Adrenal gland (tissue), 12 donors: ENCODE data around the gene KDM4B. TPM values are rescaled to one million over a fixed set of nuclear protein-coding genes. Genes with fewer than 3 reads are reported as not detected.

Source experiments
- DNase-seq, 7 donors: peaks; one replicate each; pipeline ENCODE4 v3.0.0-alpha.2; 2019 to 2020
- H3K27ac ChIP-seq, 5 donors: fragments of 200-600 bp; sonication (generic) in 4 of 5; 1 replicate in 3 of 5; 2 replicates in 2 of 5; pipeline versions ENCODE4 v1.5.1 to v1.8.0; 2016 to 2020; ENCODE audit warnings: mild to moderate bottlenecking in 1 of 5
- H3K27me3 ChIP-seq: fragments of 200-600 bp; 2 replicates; pipeline ENCODE4 v1.8.0; 2021
- H3K36me3 ChIP-seq, 2 donors: fragments of 200-600 bp; replicated peaks in 1 of 2; 1 replicate in 1 of 2; 2 replicates in 1 of 2; pipeline versions ENCODE4 v1.5.1 to v1.8.0; 2018 to 2022
- H3K4me1 ChIP-seq, 2 donors: fragments of 200-600 bp; replicated peaks in 1 of 2; 1 replicate in 1 of 2; 2 replicates in 1 of 2; pipeline versions ENCODE4 v1.5.1 to v1.8.0; 2018 to 2021
- H3K4me3 ChIP-seq, 4 donors: fragments of 200-600 bp; sonication (generic) in 3 of 4; one replicate each; pipeline ENCODE4 v1.5.1; 2016 to 2018
- H3K9me3 ChIP-seq, 3 donors: fragments of 200-600 bp; sonication (generic) in 1 of 3; replicated peaks in 1 of 3; 1 replicate in 2 of 3; 2 replicates in 1 of 3; pipeline versions ENCODE4 v1.5.1 to v1.8.0; 2016 to 2021
- POLR2A ChIP-seq, 2 donors: fragments of 450-650 bp; IDR thresholded peaks; one replicate each; pipeline ENCODE4 v1.6.1; 2017; ENCODE audit warnings: antibody characterized with exemption in 2 of 2, mild to moderate bottlenecking in 2 of 2, moderate library complexity in 1 of 2
- WGBS, 4 donors: extraction: QIAGEN DNeasy Blood & Tissue Kit in 2 of 4; methylation state at CpG; one replicate each; pipeline versions ENCODE4 v1.1.5 to v1.1.7; 2013 to 2017; 5-methylcytosine and 5-hydroxymethylcytosine counted together
- intact Hi-C, 2 donors: fragments of 100-400 bp; cut with DNase I; formaldehyde crosslinking; loops; one replicate each; pipeline versions ENCODE4 v1.14.1 to v1.15.0; 2022 to 2023
- polyA plus RNA-seq, 3 donors: library from polyadenylated mRNA; stranded (reverse); fragments of 200-250 nt in 2 of 3; fragments of 350-450 nt in 1 of 3; fragmentation: Illumina TruSeq in 1 of 3; extraction: RNeasy Lipid Tissue Mini Kit (QIAGEN cat#74804) in 1 of 3; gene quantifications; one replicate each; pipeline ENCODE4 v1.2.3, GENCODE V29; 2013 to 2014
- total RNA-seq, 9 donors: library from RNA; depleted of rRNA in 4 of 9; stranded (reverse); fragments of >200 nt in 4 of 9; fragments of 120-200 nt in 1 of 9; fragmentation: NEBNext Ultra II Directional in 1 of 9; extraction: Animal tissue kit (Norgen Biotek cat#: 25700) in 1 of 9; gene quantifications; one replicate each; pipeline versions ENCODE4 v1.1.0 to v1.2.4, GENCODE V29; 2013 to 2023
- TF ChIP-seq, protein P1 (sequence below), 6 experiments: fragments of 450-650 bp in 4 of 6; fragments of 200-600 bp in 2 of 6; sonication (generic) in 1 of 6; IDR thresholded peaks; 1 replicate in 5 of 6; 2 replicates in 1 of 6; pipeline versions ENCODE4 v1.5.1 to v1.8.0; 2016 to 2021; ENCODE audit warnings: antibody characterized with exemption in 6 of 6, mild to moderate bottlenecking in 2 of 6, moderate library complexity in 1 of 6
- donor health status: healthy with polysubstance abuse.
- donor health status: Bipolar disorder and iron deficiency.
- donor health status: DM: yes; HTN: yes; CAD: no.
- donor health status: DM: no; HTN: no; CAD: no.
- donor health status: DM: no; HTN: no; CAD: no.
- donor health status: DM: yes; HTN: yes; CAD: no.

KDM4B gene
- total and polyA plus RNA-seq, 12 donors, result 9.8 to 65.1 (median 39.9) TPM

DNA sequence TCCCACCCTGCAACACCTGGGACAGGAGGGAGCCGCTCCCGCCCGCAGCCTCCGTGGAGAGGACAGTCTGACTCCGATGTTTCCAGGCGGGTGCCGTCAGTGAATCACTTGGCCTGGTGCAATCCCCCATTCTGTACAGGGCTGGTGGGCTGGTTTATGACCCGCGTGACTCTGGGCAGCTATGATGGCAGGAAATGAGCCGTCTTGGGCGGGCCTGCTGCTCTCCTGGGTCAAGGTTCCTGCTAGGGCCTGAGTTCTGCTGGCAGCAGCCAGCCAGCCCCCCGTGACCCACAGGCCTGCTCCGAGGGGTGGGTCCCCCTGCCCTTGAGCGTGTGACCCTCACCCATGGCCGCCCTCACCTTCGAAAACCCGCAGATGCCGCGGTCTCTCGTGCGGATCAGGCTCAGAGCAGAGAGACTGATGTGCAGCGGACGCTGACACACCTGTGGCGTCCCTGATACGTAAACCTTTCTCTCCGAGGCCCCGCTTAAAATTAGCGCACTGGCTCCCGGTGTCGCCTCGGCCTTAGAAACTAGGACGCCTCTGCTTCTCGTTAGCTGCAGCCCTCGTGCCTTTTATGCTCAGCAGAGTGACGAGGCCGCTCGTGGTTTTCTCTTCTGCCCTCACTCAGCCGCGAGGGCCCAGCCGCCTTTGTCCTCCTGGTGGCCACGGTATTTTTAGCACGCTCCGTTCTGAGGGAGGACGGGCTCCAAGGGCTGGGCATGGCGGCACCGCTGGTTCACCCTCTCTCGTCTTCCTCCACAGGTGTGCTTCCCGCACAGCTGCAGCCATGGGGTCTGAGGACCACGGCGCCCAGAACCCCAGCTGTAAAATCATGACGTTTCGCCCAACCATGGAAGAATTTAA, 63.4 kb downstream of the KDM4B start:
- intact Hi-C loops, result loop anchor here in 1 of 2 donors (5.0 kb wide), 4 partner anchors 60 to 220 kb away; no protein-coding TSS in a partner anchor
- WGBS, 4 donors, result 66 to 77% (median 73%) methylated on average over 34 to 52 of the region's 52 CpGs

DNA sequence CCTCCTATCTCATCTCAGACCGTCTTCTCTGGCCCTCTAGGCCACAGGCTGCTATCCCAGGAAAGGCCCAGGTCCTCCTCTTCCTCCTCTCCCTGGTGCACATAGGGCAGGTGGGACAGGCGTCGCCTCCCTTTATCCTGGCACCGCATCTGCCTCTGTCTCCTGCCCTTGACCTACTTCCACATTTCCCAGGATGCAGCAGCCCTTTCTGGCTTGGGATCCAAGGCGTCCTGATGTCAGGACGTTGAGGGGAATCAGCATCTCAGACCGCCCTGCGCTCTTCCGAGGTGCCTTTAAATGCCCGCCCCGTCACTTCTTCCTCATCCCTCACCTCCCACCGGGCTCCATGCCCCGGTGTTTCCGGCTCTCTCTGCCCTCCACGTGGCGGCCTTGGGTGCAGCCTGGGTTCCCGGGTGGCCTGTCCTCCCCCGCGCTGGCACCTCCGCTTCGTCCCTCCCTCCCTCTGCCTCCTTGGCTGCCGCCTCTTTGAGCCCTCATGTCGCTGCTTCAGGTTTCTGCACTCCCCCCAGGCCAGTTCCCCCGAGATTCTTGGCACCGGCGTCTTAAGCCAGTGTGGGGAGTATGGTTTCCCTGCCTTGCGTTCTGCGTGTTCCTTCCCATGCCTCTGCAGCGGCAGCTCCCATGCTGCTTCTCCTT, 66.3 kb downstream of the KDM4B start:
- H3K4me1 ChIP-seq, result peaks cover 12 to 54% of the 10 kb centered on the region in 2 donors
- DNase-seq, result peak; percentile 67 to 84 (median 80)
- H3K27me3 ChIP-seq, result no peaks in the 10 kb centered on the region
- H3K36me3 ChIP-seq, result peaks cover 0 to 26% of the 10 kb centered on the region in 2 donors
- 48 to 60% (median 50%) methylated on average over 29 of the region's 29 CpGs for WGBS, 4 donors
- intact Hi-C loops, result no loop called here
- H3K9me3 ChIP-seq, result no peaks in the 10 kb centered on the region
- H3K27ac ChIP-seq, result peak overlapping the region in 3 of 5 donors; percentile 14 to 69 (median 56)
- no peak overlapping the region for H3K4me3 ChIP-seq
- TF ChIP-seq POLR2A (IDR thresholded peaks at IDR 0.05), result no peak
- TF ChIP-seq, protein P1, sequence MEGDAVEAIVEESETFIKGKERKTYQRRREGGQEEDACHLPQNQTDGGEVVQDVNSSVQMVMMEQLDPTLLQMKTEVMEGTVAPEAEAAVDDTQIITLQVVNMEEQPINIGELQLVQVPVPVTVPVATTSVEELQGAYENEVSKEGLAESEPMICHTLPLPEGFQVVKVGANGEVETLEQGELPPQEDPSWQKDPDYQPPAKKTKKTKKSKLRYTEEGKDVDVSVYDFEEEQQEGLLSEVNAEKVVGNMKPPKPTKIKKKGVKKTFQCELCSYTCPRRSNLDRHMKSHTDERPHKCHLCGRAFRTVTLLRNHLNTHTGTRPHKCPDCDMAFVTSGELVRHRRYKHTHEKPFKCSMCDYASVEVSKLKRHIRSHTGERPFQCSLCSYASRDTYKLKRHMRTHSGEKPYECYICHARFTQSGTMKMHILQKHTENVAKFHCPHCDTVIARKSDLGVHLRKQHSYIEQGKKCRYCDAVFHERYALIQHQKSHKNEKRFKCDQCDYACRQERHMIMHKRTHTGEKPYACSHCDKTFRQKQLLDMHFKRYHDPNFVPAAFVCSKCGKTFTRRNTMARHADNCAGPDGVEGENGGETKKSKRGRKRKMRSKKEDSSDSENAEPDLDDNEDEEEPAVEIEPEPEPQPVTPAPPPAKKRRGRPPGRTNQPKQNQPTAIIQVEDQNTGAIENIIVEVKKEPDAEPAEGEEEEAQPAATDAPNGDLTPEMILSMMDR (IDR thresholded peaks at IDR 0.05), result no peak

More for the DNA sequence above, 63.4 kb downstream of the KDM4B start:
- DNase-seq, result peak in 5 of 7 donors; percentile 64 to 78 (median 73)
- H3K4me1 ChIP-seq, result peaks cover 19 to 54% of the 10 kb centered on the region in 2 donors
- peak overlapping the region in 3 of 5 donors; percentile 31 to 78 (median 70) for H3K27ac ChIP-seq
- peaks cover 0 to 20% of the 10 kb centered on the region in 2 donors for H3K36me3 ChIP-seq
- no peaks in the 10 kb centered on the region for H3K9me3 ChIP-seq
- H3K4me3 ChIP-seq, result no peak overlapping the region
- TF ChIP-seq, protein P1 (IDR thresholded peaks at IDR 0.05), result peak in 3 of 6 experiments; percentile 11 to 36 (median 11)
- peak in 1 of 2 donors; percentile 45 for TF ChIP-seq POLR2A (IDR thresholded peaks at IDR 0.05)
- H3K27me3 ChIP-seq, result no peaks in the 10 kb centered on the region

DNA sequence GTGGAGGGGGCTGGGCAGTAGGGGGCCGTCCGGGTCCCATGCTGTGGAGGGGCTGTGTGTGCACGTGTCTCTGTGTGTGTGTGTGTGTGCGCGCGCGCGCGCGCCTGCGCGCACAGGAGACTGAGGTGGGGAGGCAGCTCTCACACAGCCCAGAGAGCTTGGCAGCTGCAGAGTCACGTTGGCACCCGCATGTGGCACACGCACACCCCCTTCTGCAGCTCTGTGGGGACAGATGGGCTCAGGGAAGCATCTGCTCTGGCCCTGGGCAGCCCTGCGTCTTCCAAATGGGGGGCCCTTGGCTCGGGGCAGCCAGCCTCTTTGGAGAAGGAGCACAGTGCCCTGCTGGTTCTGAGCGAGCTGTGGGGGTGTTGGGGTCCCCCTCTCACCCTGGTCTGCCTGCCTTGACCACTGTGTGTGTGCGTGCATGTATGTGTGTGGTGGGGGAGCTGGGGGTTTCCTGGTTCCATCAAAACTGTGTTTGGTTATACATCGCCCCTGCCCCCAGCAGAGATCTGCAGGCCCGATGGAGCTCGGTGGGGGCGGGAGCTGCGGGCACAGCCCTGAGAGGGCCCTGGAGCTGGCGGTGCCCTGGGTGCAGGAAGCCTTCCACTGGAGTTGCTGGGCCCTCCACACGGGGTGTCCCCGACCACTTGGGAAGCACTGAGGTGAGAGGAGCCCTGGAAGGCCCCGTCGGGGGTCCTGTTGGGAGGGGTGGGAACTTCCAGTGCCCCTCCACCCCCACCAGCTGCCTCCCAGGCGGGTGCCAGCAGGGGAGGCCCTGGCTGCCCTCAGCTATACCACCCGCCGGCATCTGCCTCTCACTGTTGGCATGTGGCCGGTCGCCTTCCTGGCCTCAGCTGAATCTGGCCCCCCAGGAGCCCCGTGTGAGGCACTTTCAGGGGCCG, 67.1 kb downstream of the KDM4B start:
- peak in 3 of 7 donors; percentile 45 to 61 (median 56) for DNase-seq
- no peaks in the 10 kb centered on the region for H3K27me3 ChIP-seq
- no peaks in the 10 kb centered on the region for H3K9me3 ChIP-seq
- TF ChIP-seq, protein P1 (IDR thresholded peaks at IDR 0.05), result no peak
- no peak for TF ChIP-seq POLR2A (IDR thresholded peaks at IDR 0.05)
- intact Hi-C loops, result no loop called here
- H3K27ac ChIP-seq, result peak overlapping the region in 2 of 5 donors; percentile 56 to 69
- no peak overlapping the region for H3K4me3 ChIP-seq
- peaks cover 0 to 34% of the 10 kb centered on the region in 2 donors for H3K36me3 ChIP-seq
- 47 to 77% (median 65%) methylated on average over 12 to 36 of the region's 36 CpGs for WGBS, 4 donors
- H3K4me1 ChIP-seq, result peaks cover 12 to 54% of the 10 kb centered on the region in 2 donors
